PC-3 (cell line): Measurements from ENCODE around the gene DDX17. TPM values are rescaled to one million over a fixed set of nuclear protein-coding genes. Genes with fewer than 3 reads are reported as not detected.

Experiments
- ATAC-seq: fragments of 200-7000 bp; cut with Tn5 transposase; 2 replicates; pipeline ENCODE4 v1.9.1; 2020; ENCODE audit warnings: mild to moderate bottlenecking, moderate library complexity
- BruUV-seq: library from RNA; stranded (reverse); fragments of 400-500 nt; replicated peaks from 2 replicates; lab custom pipeline; 2021; lab: Mats Ljungman, UMichigan
- CTCF ChIA-PET: fragments of 300-600 bp; sonication (Branson Sonifier 250); formaldehyde crosslinking; loops from one replicate; lab custom pipeline; 2022; ENCODE audit warnings: antibody characterized with exemption; lab: Charles Lee
- POLR2A ChIA-PET: fragments of 300-600 bp; sonication (Branson Sonifier 250); formaldehyde crosslinking; loops from one replicate; lab custom pipeline; 2022; ENCODE audit warnings: antibody characterized with exemption; ENCODE audit not compliant: unreplicated experiment; lab: Charles Lee
- DNase-seq: peaks from one replicate; pipeline ENCODE4 v3.0.0-alpha.2; 2015
- H2AFZ ChIP-seq: fragments of 300-600 bp; sonication (generic); 2 replicates; pipeline ENCODE4 v1.6.0; 2016; ENCODE audit warnings: antibody characterized with exemption, low read length
- H3F3A ChIP-seq: fragments of 300-600 bp; sonication (generic); one replicate; pipeline ENCODE4 v1.6.0; 2017; ENCODE audit warnings: antibody characterized with exemption, low read length, control low read depth, mild to moderate bottlenecking; ENCODE audit not compliant: unreplicated experiment
- H3K27ac ChIP-seq: fragments of 300-600 bp; sonication (generic); 2 replicates; pipeline ENCODE4 v1.5.1; 2016; ENCODE audit warnings: mild to moderate bottlenecking, low read length
- H3K27me3 ChIP-seq: fragments of 300-600 bp; sonication (generic); 2 replicates; pipeline ENCODE4 v1.6.1; 2016; ENCODE audit warnings: low read length, mixed read lengths
- H3K36me3 ChIP-seq: fragments of 300-600 bp; sonication (generic); 2 replicates; pipeline ENCODE4 v1.6.1; 2016; ENCODE audit warnings: low read depth, mixed run types, low read length, mixed read lengths
- H3K4me1 ChIP-seq: fragments of 300-600 bp; sonication (generic); 2 replicates; pipeline ENCODE4 v1.5.1; 2016; ENCODE audit warnings: low read length; ENCODE audit not compliant: insufficient read depth
- H3K4me2 ChIP-seq: fragments of 300-600 bp; sonication (generic); 2 replicates; pipeline ENCODE4 v1.6.0; 2016; ENCODE audit warnings: low read length
- H3K4me3 ChIP-seq: fragments of 300-600 bp; sonication (generic); 2 replicates; pipeline ENCODE4 v1.5.1; 2016; ENCODE audit warnings: mild to moderate bottlenecking, low read length, mixed read lengths
- H3K79me2 ChIP-seq: fragments of 300-600 bp; sonication (generic); 2 replicates; pipeline ENCODE4 v1.6.1; 2017; ENCODE audit warnings: low read length, mixed read lengths
- H3K9ac ChIP-seq: fragments of 300-600 bp; sonication (generic); 2 replicates; pipeline ENCODE4 v1.6.0; 2016; ENCODE audit warnings: mild to moderate bottlenecking, low read length
- H3K9me2 ChIP-seq: fragments of 300-600 bp; sonication (generic); replicated peaks from 2 replicates; pipeline ENCODE4 v1.6.1; 2016; ENCODE audit warnings: mixed run types, low read length, mixed read lengths
- H3K9me3 ChIP-seq: fragments of 300-600 bp; sonication (generic); 2 replicates; pipeline ENCODE4 v1.6.1; 2016; ENCODE audit warnings: low read length, mixed read lengths
- H4K20me1 ChIP-seq: fragments of 300-600 bp; sonication (generic); 2 replicates; pipeline ENCODE4 v1.6.1; 2016; ENCODE audit warnings: low read length, mixed read lengths
- CTCF ChIP-seq: fragments of 300-600 bp; sonication (generic); conservative IDR thresholded peaks from 2 replicates; pipeline ENCODE4 v1.5.1; 2017; ENCODE audit warnings: antibody characterized with exemption, low read depth, mild to moderate bottlenecking, low read length
- EZH2 ChIP-seq: fragments of 300-600 bp; sonication (generic); IDR thresholded peaks from one replicate; pipeline ENCODE4 v1.6.1; 2017; ENCODE audit warnings: antibody characterized with exemption, mild to moderate bottlenecking, low read length; ENCODE audit not compliant: unreplicated experiment
- EZH2phosphoT487 ChIP-seq: fragments of 300-600 bp; sonication (generic); IDR thresholded peaks from 2 replicates; pipeline ENCODE4 v1.6.1; 2018; ENCODE audit warnings: mild to moderate bottlenecking, antibody characterized with exemption, low read length, borderline replicate concordance
- intact Hi-C: fragments of 100-400 bp; cut with micrococcal nuclease; formaldehyde crosslinking; loops from 2 replicates; pipeline ENCODE4 v1.9.0; 2023
- total RNA-seq: library from RNA; depleted of rRNA; stranded (reverse); fragments of >200 nt; gene quantifications from 2 replicates; pipeline ENCODE4 v1.2.3, GENCODE V29; 2014

The DDX17 gene
- total RNA-seq, 1 experiment from 2014 or later, result 333 TPM

DNA sequence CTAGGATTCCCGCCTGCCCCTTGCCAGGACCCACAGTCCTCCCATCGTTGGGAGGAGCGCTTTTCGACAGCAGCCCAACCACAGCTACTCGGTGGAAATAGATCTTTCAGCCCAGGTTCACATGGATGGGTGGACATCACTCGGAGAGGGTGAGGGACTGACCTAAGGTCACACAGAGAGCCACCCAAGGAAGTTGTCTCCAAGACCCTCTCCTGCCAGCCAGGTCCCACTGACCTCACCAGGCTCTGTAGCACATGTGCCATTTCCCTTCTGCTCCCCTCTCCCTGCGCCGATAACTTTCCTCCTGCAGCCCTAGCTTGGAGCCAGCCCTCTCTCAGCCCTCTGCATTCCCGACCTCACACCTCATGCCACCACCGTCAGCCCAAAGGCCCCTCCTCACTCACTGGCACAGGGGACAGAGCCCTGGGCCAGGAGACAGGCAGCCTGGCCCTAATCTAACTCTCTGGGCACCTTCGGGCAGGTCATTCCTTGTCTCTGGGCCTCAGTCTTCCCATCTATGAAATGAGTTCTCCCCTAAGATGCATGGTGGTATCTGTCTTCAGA is 55.8 kb downstream of the DDX17 start:
- H2AFZ ChIP-seq, result no peak overlapping the region
- ChIA-PET CTCF (no interaction called here), POLR2A (no interaction called here)
- H3K4me2 ChIP-seq, result no peak overlapping the region
- H3K9ac ChIP-seq, result no peak overlapping the region
- no peaks in the 10 kb centered on the region for H3K4me1 ChIP-seq
- no peaks in the 10 kb centered on the region for H3K9me3 ChIP-seq
- TF ChIP-seq CTCF, result no peak
- TF ChIP-seq EZH2, result no peak
- TF ChIP-seq EZH2phosphoT487, result no peak
- H3K36me3 ChIP-seq, result no peaks in the 10 kb centered on the region
- no peaks in the 10 kb centered on the region for H3K79me2 ChIP-seq
- no peaks in the 10 kb centered on the region for H3K9me2 ChIP-seq
- H3F3A ChIP-seq, result no peaks in the 10 kb centered on the region
- H3K27me3 ChIP-seq, result peaks cover 6% of the 10 kb centered on the region; the same call in 1 of the 2 replicates
- H4K20me1 ChIP-seq, result no peaks in the 10 kb centered on the region
- no peak overlapping the region for H3K4me3 ChIP-seq
- intact Hi-C loops, result no loop called here
- no peak overlapping the region for H3K27ac ChIP-seq
- ATAC-seq (no peak), DNase-seq (no peak)
- BruUV-seq, result no TSS peak

DNA sequence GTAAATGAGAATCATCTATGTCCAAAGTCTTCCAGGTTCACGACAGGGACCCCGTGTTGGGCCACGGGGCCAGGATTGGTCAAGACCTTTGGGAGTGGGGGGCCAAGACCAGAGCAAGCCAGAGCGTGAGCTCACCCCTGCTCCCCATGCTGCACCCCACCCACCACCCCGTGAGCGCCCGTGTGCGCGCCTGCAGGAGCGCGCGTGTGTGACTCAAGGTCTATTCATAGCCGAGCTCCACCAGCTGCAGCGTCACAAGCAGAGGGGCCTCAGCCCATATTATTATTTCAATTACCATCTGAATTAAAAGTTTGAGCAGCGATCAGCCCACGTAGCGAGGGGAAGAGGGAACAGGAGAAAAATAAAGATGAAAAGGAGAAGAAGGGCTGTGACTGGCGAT is 56.3 kb downstream of the DDX17 start:
- H2AFZ ChIP-seq, result no peak overlapping the region
- no peak overlapping the region for H3K9ac ChIP-seq
- H3F3A ChIP-seq, result no peaks in the 10 kb centered on the region
- TF ChIP-seq EZH2phosphoT487, result no peak
- TF ChIP-seq EZH2, result no peak
- TF ChIP-seq CTCF, result no peak
- intact Hi-C loops, result no loop called here
- no peaks in the 10 kb centered on the region for H3K9me3 ChIP-seq
- POLR2A ChIA-PET, result no interaction called here
- no peaks in the 10 kb centered on the region for H3K4me1 ChIP-seq
- no peaks in the 10 kb centered on the region for H3K36me3 ChIP-seq
- H3K79me2 ChIP-seq, result no peaks in the 10 kb centered on the region
- peaks cover 6% of the 10 kb centered on the region; the same call in 1 of the 2 replicates for H3K27me3 ChIP-seq
- H3K9me2 ChIP-seq, result no peaks in the 10 kb centered on the region
- DNase-seq, result no peak
- H3K27ac ChIP-seq, result no peak overlapping the region
- no peak for ATAC-seq
- no peak overlapping the region for H3K4me3 ChIP-seq
- H3K4me2 ChIP-seq, result no peak overlapping the region
- H4K20me1 ChIP-seq, result no peaks in the 10 kb centered on the region
- CTCF ChIA-PET, result no interaction called here
- BruUV-seq, result no TSS peak

- H3K9ac ChIP-seq, result no peak overlapping the region
- TF ChIP-seq EZH2 (no peak), CTCF (no peak)
- no peak overlapping the region for H3K4me2 ChIP-seq
- H3K36me3 ChIP-seq, result no peaks in the 10 kb centered on the region
- no peak for DNase-seq
- H2AFZ ChIP-seq, result no peak overlapping the region
- H3K79me2 ChIP-seq, result no peaks in the 10 kb centered on the region
- ChIA-PET CTCF (no interaction called here), POLR2A (no interaction called here)
- H3K27ac ChIP-seq, result no peak overlapping the region
- H3F3A ChIP-seq, result no peaks in the 10 kb centered on the region
- H4K20me1 ChIP-seq, result no peaks in the 10 kb centered on the region
- H3K4me3 ChIP-seq, result no peak overlapping the region
- H3K27me3 ChIP-seq, result peaks cover 2% of the 10 kb centered on the region; the same call in 1 of the 2 replicates
- H3K4me1 ChIP-seq, result no peaks in the 10 kb centered on the region
- H3K9me3 ChIP-seq, result no peaks in the 10 kb centered on the region
- ATAC-seq, result no peak
- intact Hi-C loops, result no loop called here
- no peaks in the 10 kb centered on the region for H3K9me2 ChIP-seq
- BruUV-seq, result no TSS peak
These were observed 57.0 kb downstream of the DDX17 start for GRCh38 chr22:38448945-38449745.
